HCT116 (cell line): ENCODE measurements around the gene SCAMP1. TPM values are rescaled to one million over a fixed set of nuclear protein-coding genes. Genes with fewer than 3 reads are reported as not detected.

ENCODE experiments used
- ATAC-seq: fragments of 200-7000 bp; cut with Tn5 transposase; 2 replicates; pipeline ENCODE4 v1.9.1; 2020; ENCODE audit warnings: mild to moderate bottlenecking, moderate library complexity
- BruUV-seq: library from RNA; stranded (reverse); fragments of 400-500 nt; replicated peaks from 2 replicates; lab custom pipeline; 2021; lab: Mats Ljungman, UMichigan
- CTCF ChIA-PET: fragments of 300-600 bp; sonication (Branson Sonifier 250); formaldehyde crosslinking; loops from one replicate; lab custom pipeline; 2021; ENCODE audit warnings: antibody characterized with exemption; lab: Charles Lee
- POLR2A ChIA-PET: fragments of 300-600, 350-600 bp; sonication (Branson Sonifier 250); formaldehyde crosslinking; loops from one replicate; lab custom pipeline; 2021; ENCODE audit warnings: antibody characterized with exemption; lab: Charles Lee
- RAD21 ChIA-PET, 2 experiments: fragments of 300-600 bp; sonication (Branson Sonifier 250); formaldehyde crosslinking; loops; one replicate each; lab custom pipeline; 2023; ENCODE audit warnings: low total read pairs in 2 of 2; ENCODE audit not compliant: uncharacterized antibody in 2 of 2, unreplicated experiment in 2 of 2, low non-redundant PET in 1 of 2; lab: Charles Lee
- DNase-seq: peaks from one replicate; pipeline ENCODE4 v3.0.0-alpha.2; 2010; ENCODE audit warnings: low read depth, low spot score
- H2AFZ ChIP-seq: fragments of 200-600 bp; shearing (Covaris generic), sonication (generic); 2 replicates; pipeline ENCODE4 v1.6.1; 2017; ENCODE audit warnings: low read depth, mixed run types, mixed read lengths, antibody characterized with exemption, low read length; ENCODE audit not compliant: poor library complexity, severe bottlenecking
- H3K27ac ChIP-seq: 2 replicates; pipeline ENCODE4 v1.5.1; 2012; ENCODE audit warnings: low read depth, low read length
- H3K27me3 ChIP-seq: fragments of 200-600 bp; sonication (generic); 2 replicates; pipeline ENCODE4 v1.6.1; 2016; ENCODE audit warnings: mixed run types, low read length, mixed read lengths; ENCODE audit not compliant: insufficient read depth
- H3K36me3 ChIP-seq, 2 experiments: fragments of 200-500 bp in 1 of 2; fragments of 200-600 bp in 1 of 2; sonication (Bioruptor generic) in 1 of 2; sonication (generic) in 1 of 2; 2 replicates each; pipeline versions ENCODE4 v1.5.1 to v1.6.1; 2014 to 2016; ENCODE audit warnings: low read length in 2 of 2, inconsistent platforms in 1 of 2, mixed read lengths in 1 of 2, mixed run types in 1 of 2; ENCODE audit not compliant: insufficient read depth in 2 of 2, control insufficient read depth in 1 of 2
- H3K4me1 ChIP-seq, 2 experiments: fragments of 200-600 bp in 1 of 2; sonication (generic) in 1 of 2; 2 replicates each; pipeline versions ENCODE4 v1.5.1 to v1.6.1; 2012 to 2017; ENCODE audit warnings: low read length in 2 of 2, inconsistent platforms in 1 of 2, mild to moderate bottlenecking in 1 of 2, mixed read lengths in 1 of 2, mixed run types in 1 of 2, moderate library complexity in 1 of 2; ENCODE audit not compliant: insufficient read depth in 2 of 2, control insufficient read depth in 1 of 2
- H3K4me2 ChIP-seq: fragments of 200-600 bp; sonication (generic); 2 replicates; pipeline ENCODE4 v1.6.1; 2017; ENCODE audit warnings: mixed run types, low read length, mixed read lengths
- H3K4me3 ChIP-seq, 2 experiments: fragments of 200-600 bp in 1 of 2; sonication (generic) in 1 of 2; replicated peaks in 1 of 2; 2 replicates each; pipeline ENCODE4 v1.5.1; 2011 to 2016; ENCODE audit warnings: low read length in 2 of 2, control low read depth in 1 of 2, low read depth in 1 of 2, mild to moderate bottlenecking in 1 of 2, mixed read lengths in 1 of 2, mixed run types in 1 of 2
- H3K79me2 ChIP-seq: fragments of 200-600 bp; sonication (generic); 2 replicates; pipeline ENCODE4 v1.6.1; 2017; ENCODE audit warnings: mild to moderate bottlenecking, mixed run types, low read length, moderate library complexity, mixed read lengths; ENCODE audit not compliant: insufficient read depth
- H3K9ac ChIP-seq: fragments of 200-600 bp; sonication (generic); 2 replicates; pipeline ENCODE4 v1.6.1; 2016; ENCODE audit warnings: low read length, mixed read lengths
- H3K9me2 ChIP-seq: fragments of 200-600 bp; sonication (generic), shearing (Covaris generic); 2 replicates; pipeline ENCODE4 v1.6.1; 2017; ENCODE audit warnings: mixed run types, mild to moderate bottlenecking, moderate library complexity; ENCODE audit not compliant: insufficient read depth
- H3K9me3 ChIP-seq, 2 experiments: fragments of 200-500 bp in 1 of 2; fragments of 200-600 bp in 1 of 2; sonication (Bioruptor generic) in 1 of 2; sonication (generic) in 1 of 2; 2 replicates each; pipeline ENCODE4 v1.6.1; 2014 to 2017; ENCODE audit warnings: low read length in 2 of 2, mixed read lengths in 2 of 2, inconsistent platforms in 1 of 2, low read depth in 1 of 2, mild to moderate bottlenecking in 1 of 2, mixed run types in 1 of 2, moderate library complexity in 1 of 2; ENCODE audit not compliant: control insufficient read depth in 1 of 2, insufficient read depth in 1 of 2
- H4K20me1 ChIP-seq: fragments of 200-600 bp; sonication (generic), shearing (Covaris generic); 2 replicates; pipeline ENCODE4 v1.6.1; 2017; ENCODE audit warnings: mixed run types, mild to moderate bottlenecking, moderate library complexity; ENCODE audit not compliant: insufficient read depth
- CBX3 ChIP-seq: IDR thresholded peaks from 2 replicates; pipeline ENCODE4 v1.6.1; 2012; ENCODE audit warnings: low read depth
- CEBPB ChIP-seq: IDR thresholded peaks from 2 replicates; pipeline ENCODE4 v1.6.1; 2012; ENCODE audit warnings: low read depth
- ELF1 ChIP-seq: IDR thresholded peaks from 2 replicates; pipeline ENCODE4 v1.6.1; 2012; ENCODE audit warnings: low read depth, borderline replicate concordance
- EZH2 ChIP-seq: fragments of 200-600 bp; sonication (generic); IDR thresholded peaks from 2 replicates; pipeline ENCODE4 v1.6.1; 2017; ENCODE audit warnings: antibody characterized with exemption, mixed run types
- EZH2phosphoT487 ChIP-seq: fragments of 200-600 bp; IDR thresholded peaks from 2 replicates; pipeline ENCODE4 v1.6.1; 2018; ENCODE audit warnings: antibody characterized with exemption, borderline replicate concordance
- FOSL1 ChIP-seq: IDR thresholded peaks from 2 replicates; pipeline ENCODE4 v1.6.1; 2012; ENCODE audit warnings: low read depth
- JUND ChIP-seq: IDR thresholded peaks from 2 replicates; pipeline ENCODE4 v1.6.1; 2012
- POLR2AphosphoS5 ChIP-seq: IDR thresholded peaks from 2 replicates; pipeline ENCODE4 v1.6.1; 2011; ENCODE audit warnings: mild to moderate bottlenecking, low read depth, low read length, moderate library complexity
- RAD21 ChIP-seq: IDR thresholded peaks from 2 replicates; pipeline ENCODE4 v1.6.1; 2012; ENCODE audit warnings: low read depth, mild to moderate bottlenecking
- SIN3A ChIP-seq: IDR thresholded peaks from 2 replicates; pipeline ENCODE4 v1.6.1; 2012; ENCODE audit warnings: low read depth
- SP1 ChIP-seq: IDR thresholded peaks from 2 replicates; pipeline ENCODE4 v1.6.1; 2012; ENCODE audit warnings: low read depth
- SRF ChIP-seq: IDR thresholded peaks from 2 replicates; pipeline ENCODE4 v1.6.1; 2012; ENCODE audit warnings: low read depth
- TCF7L2 ChIP-seq: IDR thresholded peaks from 2 replicates; pipeline ENCODE4 v1.7.0; 2011; ENCODE audit warnings: borderline replicate concordance, inconsistent platforms; ENCODE audit not compliant: insufficient read depth, insufficient read length; ENCODE audit errors: extremely low read depth
- ZFX ChIP-seq: fragments of 450-650 bp; IDR thresholded peaks from 2 replicates; pipeline ENCODE4 v1.6.1; 2017
- ZNF274 ChIP-seq: fragments of 200-500 bp; sonication (Bioruptor generic); IDR thresholded peaks from 2 replicates; pipeline ENCODE4 v1.6.1; 2014; ENCODE audit warnings: mild to moderate bottlenecking, low read depth, low read length, inconsistent platforms
- intact Hi-C: fragments of 100-400 bp; cut with micrococcal nuclease; formaldehyde crosslinking; loops from 2 replicates; pipeline ENCODE4 v1.10.0; 2022
- total RNA-seq: library from RNA; stranded (reverse); gene quantifications from one replicate; pipeline ENCODE4 v1.2.1, GENCODE V29; 2021; ENCODE audit not compliant: unreplicated experiment
- TF ChIP-seq, protein P1 (sequence below): IDR thresholded peaks from 2 replicates; pipeline ENCODE4 v1.6.1; 2012; ENCODE audit warnings: low read depth
- TF ChIP-seq, protein P2 (sequence below), 3 experiments: fragments of 200-600 bp in 1 of 3; sonication (generic) in 1 of 3; IDR thresholded peaks in 2 of 3; conservative IDR thresholded peaks in 1 of 3; 2 replicates each; pipeline ENCODE4 v1.5.1; 2012 to 2017; ENCODE audit warnings: low read depth in 2 of 3, low read length in 2 of 3, antibody characterized with exemption in 1 of 3, borderline replicate concordance in 1 of 3, control low read depth in 1 of 3, mild to moderate bottlenecking in 1 of 3, mixed read lengths in 1 of 3, mixed run types in 1 of 3, moderate library complexity in 1 of 3; ENCODE audit not compliant: insufficient read depth in 1 of 3
- TF ChIP-seq, protein P3 (sequence below): IDR thresholded peaks from 2 replicates; pipeline ENCODE4 v1.6.1; 2012

SCAMP1 gene
- total RNA-seq, 1 experiment from 2014 or later = 46.4 TPM

- TF ChIP-seq ZNF274 (no peak), TCF7L2 (no peak), JUND (no peak), ZFX (no peak), ELF1 (no peak), EZH2 (no peak), CEBPB (no peak), EZH2phosphoT487 (no peak), SRF (no peak), POLR2AphosphoS5 (no peak), FOSL1 (no peak), SP1 (no peak), CBX3 (no peak), RAD21 (no peak), SIN3A (no peak)
- TF ChIP-seq, protein P1, sequence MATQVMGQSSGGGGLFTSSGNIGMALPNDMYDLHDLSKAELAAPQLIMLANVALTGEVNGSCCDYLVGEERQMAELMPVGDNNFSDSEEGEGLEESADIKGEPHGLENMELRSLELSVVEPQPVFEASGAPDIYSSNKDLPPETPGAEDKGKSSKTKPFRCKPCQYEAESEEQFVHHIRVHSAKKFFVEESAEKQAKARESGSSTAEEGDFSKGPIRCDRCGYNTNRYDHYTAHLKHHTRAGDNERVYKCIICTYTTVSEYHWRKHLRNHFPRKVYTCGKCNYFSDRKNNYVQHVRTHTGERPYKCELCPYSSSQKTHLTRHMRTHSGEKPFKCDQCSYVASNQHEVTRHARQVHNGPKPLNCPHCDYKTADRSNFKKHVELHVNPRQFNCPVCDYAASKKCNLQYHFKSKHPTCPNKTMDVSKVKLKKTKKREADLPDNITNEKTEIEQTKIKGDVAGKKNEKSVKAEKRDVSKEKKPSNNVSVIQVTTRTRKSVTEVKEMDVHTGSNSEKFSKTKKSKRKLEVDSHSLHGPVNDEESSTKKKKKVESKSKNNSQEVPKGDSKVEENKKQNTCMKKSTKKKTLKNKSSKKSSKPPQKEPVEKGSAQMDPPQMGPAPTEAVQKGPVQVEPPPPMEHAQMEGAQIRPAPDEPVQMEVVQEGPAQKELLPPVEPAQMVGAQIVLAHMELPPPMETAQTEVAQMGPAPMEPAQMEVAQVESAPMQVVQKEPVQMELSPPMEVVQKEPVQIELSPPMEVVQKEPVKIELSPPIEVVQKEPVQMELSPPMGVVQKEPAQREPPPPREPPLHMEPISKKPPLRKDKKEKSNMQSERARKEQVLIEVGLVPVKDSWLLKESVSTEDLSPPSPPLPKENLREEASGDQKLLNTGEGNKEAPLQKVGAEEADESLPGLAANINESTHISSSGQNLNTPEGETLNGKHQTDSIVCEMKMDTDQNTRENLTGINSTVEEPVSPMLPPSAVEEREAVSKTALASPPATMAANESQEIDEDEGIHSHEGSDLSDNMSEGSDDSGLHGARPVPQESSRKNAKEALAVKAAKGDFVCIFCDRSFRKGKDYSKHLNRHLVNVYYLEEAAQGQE = no peak
- TF ChIP-seq, protein P2, sequence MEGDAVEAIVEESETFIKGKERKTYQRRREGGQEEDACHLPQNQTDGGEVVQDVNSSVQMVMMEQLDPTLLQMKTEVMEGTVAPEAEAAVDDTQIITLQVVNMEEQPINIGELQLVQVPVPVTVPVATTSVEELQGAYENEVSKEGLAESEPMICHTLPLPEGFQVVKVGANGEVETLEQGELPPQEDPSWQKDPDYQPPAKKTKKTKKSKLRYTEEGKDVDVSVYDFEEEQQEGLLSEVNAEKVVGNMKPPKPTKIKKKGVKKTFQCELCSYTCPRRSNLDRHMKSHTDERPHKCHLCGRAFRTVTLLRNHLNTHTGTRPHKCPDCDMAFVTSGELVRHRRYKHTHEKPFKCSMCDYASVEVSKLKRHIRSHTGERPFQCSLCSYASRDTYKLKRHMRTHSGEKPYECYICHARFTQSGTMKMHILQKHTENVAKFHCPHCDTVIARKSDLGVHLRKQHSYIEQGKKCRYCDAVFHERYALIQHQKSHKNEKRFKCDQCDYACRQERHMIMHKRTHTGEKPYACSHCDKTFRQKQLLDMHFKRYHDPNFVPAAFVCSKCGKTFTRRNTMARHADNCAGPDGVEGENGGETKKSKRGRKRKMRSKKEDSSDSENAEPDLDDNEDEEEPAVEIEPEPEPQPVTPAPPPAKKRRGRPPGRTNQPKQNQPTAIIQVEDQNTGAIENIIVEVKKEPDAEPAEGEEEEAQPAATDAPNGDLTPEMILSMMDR (IDR thresholded peaks at IDR 0.05 in 2 of 3, conservative IDR thresholded peaks at IDR 0.05 in 1 of 3; ENCODE audit: borderline replicate concordance in 1 of 3, insufficient read depth in 1 of 3, low read depth in 2 of 3, low read length in 2 of 3) = no peak
- TF ChIP-seq, protein P3, sequence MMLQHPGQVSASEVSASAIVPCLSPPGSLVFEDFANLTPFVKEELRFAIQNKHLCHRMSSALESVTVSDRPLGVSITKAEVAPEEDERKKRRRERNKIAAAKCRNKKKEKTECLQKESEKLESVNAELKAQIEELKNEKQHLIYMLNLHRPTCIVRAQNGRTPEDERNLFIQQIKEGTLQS = no peak
- TF ChIP-seq, all 23 proteins: peak for 0
- Histone ChIP-seq H3K27me3 (no peaks in the 10 kb centered on the region), H3K4me1 (peaks cover 14 to 24% of the 10 kb centered on the region in 2 experiments; a peak in 3 of 4 replicates), H2AFZ (no peak overlapping the region), H3K9ac (no peak overlapping the region), H3K9me3 (no peaks in the 10 kb centered on the region), H3K79me2 (no peaks in the 10 kb centered on the region; the same call in 1 of the 2 replicates), H3K4me3 (no peak overlapping the region), H3K9me2 (no peaks in the 10 kb centered on the region), H3K36me3 (no peaks in the 10 kb centered on the region), H3K4me2 (no peak overlapping the region), H3K27ac (no peak overlapping the region), H4K20me1 (no peaks in the 10 kb centered on the region)
- ChIA-PET CTCF (no interaction called here), RAD21 (no interaction called here), POLR2A (no interaction called here)
- ATAC-seq (no peak), DNase-seq (no peak)
- no TSS peak for BruUV-seq
- intact Hi-C loops = no loop called here
Observed at GRCh38 chr5:78508186-78508765, 147.9 kb downstream of the SCAMP1 start.
